ENCODE measurements around the gene SYTL3.

DNA sequence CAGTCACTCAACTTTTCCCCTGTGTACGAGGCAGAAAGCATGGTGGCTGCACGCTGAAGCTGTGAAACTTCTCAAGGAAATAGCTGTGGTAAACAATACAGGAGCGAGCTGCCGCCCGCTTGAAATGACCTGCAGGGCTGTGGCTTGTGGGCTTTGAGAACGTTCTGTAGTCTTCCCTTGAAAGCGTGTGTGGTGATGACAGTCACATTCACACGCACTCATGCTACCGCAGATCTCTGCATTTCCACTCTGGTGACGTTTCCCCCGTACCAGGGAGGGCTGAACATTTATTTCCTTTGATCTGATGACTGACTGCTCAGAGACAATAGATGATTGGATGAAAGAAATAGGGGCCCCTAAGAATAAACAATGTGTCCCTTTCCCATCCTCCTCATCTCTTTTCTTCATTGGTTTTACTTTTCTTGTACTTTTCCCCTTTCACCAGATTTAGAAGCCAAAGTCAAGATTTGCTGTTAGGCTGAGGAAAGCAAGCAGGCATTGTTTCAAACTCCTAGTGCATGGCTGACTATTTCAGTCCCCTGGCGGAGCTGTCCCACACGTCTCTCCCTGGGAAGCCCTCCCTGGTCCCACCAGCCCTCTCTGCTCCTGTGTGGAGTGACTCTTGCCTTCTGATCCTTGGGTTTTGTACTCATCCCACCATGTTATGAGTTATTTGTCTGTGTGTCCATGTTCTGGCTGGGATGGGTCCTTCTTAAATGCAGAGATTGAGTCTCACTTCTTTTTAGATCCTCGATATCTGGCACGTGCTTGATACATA is 3.9 kb downstream of the SYTL3 start:
- no peak for TF ChIP-seq CTCF (IDR thresholded peaks at IDR 0.05)
- peak in 1 of 2 donors; percentile 18 for TF ChIP-seq POLR2A (IDR thresholded peaks at IDR 0.05)
- no peak for TF ChIP-seq POLR2AphosphoS5 (IDR thresholded peaks at IDR 0.05)
- no peak for TF ChIP-seq EP300 (IDR thresholded peaks at IDR 0.05)

All from suprapubic skin (tissue), 4 donors.